ENCODE measurements around the gene NELL1.
"Not testable (repeated sequence)": the region's sequence is repeated elsewhere in the genome, so short reads cannot be mapped to it uniquely, and the experiment has no call there.

Gene NELL1

DNA sequence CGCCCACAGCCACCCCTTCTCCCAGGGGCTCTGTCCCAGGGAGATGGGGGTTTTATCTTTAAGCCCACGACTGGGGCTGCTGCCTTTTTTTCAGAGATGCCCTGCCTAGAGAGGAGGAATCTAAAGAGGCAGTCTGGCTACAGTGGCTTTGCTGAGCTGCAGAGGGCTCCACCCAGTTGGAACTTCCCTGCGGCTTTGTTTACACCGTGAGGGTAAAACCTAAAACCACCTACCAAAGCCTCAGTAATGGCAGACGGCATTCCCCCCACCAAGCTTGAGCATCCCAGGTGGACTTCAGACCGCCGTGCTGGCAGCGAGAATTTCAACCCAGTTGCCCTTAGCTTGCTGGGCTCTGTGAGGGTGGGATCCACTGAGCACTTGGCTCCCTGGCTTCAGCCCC lies 535.8 kb downstream of the NELL1 start:
- DNase-seq (ENCODE audit: low read depth), result no peak

- no peak for DNase-seq (ENCODE audit: low read depth)
These were observed 556.5 kb downstream of the NELL1 start for GRCh38 chr11:21225860-21226259.

GRCh38 chr11:21229224-21229623 lies 559.8 kb downstream of the NELL1 start:
- DNase-seq (ENCODE audit: low read depth), result no peak

DNA sequence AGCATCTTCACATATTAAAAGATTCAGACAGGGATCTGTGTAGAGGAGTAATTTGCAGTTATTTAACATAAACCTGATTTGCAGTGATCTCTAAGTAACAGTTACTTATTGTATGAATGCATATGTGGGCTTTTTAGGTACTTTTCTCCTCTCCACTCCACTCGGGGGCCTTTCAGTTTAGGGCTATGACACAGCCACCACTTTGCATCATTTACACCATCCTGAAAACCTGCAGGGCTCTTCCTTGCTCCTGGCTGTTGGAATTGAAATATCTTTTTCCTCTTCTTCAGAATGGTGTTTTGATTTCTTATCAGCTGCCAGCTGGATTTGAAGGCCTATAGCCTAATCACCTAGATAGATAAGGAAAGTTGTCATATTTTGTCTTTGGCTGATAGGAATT lies 580.8 kb downstream of the NELL1 start:
- no peak for DNase-seq (ENCODE audit: low read depth)

- DNase-seq (ENCODE audit: low read depth), result no peak
These were observed 584.7 kb downstream of the NELL1 start for GRCh38 chr11:21254055-21254454.

GRCh38 chr11:21254790-21255189 lies 585.4 kb downstream of the NELL1 start:
- no peak for DNase-seq (ENCODE audit: low read depth)

DNA sequence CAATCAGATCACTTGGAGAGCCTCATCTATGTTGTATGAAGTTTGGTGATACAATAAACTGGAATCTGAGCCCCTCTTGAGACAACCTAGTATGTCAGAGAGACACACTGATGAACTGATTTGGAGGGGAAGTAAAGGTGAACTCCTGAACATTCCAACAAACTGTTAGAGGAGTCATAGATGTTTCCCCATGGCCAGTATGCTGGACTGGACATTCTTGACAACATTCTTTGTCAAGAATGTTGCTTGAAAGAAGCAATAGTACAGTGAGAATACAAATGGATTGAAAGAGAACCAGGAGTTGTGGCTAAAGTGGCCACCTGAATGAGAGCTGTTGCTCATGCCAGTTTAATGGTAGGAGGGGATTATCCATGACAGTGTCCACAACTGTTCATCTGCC lies 588.1 kb downstream of the NELL1 start:
- DNase-seq (ENCODE audit: low read depth), result no peak

GRCh38 chr11:21258414-21258813 lies 589.0 kb downstream of the NELL1 start:
- DNase-seq (ENCODE audit: low read depth), result no peak

- DNase-seq (ENCODE audit: low read depth), result no peak
These were observed 590.7 kb downstream of the NELL1 start for GRCh38 chr11:21260101-21260500.

DNA sequence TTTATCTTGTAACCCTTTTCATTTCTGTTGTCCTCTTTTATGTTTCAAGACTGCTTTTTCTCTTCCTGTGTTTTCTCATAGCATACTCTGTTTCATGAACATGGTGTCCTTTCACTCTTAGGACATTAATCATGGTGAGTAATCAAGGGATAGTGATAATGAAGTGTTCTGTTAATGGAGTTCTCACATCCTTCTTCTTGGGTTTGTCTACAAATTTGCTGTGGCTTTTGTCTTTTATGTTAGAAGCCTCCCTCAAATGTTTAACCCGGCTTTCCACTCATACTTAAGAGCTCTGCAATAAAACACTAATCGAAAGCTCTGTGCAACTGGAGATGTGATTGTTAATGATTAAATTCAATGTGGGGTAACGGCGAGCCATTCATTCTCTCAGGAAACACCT lies 593.6 kb downstream of the NELL1 start:
- no peak for DNase-seq (ENCODE audit: low read depth)

DNA sequence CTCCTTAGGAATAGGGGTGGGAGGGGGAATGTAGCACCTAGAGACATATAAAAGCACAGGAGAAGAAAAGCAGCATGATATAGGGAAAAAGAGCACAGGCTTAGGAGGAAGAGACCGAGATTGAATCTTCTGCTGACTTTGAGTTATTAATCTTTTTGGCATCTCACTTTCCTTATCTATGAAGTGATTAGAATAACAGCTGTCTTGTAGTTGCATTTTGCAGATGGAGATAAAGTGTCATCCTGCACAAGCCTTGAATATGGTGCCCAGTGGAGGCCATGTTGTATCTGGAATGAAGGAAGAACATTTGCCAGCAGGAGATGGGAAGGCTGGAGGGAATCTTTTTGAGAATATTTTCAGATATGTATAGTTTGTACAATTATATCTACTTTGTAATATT lies 594.7 kb downstream of the NELL1 start:
- no peak for DNase-seq (ENCODE audit: low read depth)

DNA sequence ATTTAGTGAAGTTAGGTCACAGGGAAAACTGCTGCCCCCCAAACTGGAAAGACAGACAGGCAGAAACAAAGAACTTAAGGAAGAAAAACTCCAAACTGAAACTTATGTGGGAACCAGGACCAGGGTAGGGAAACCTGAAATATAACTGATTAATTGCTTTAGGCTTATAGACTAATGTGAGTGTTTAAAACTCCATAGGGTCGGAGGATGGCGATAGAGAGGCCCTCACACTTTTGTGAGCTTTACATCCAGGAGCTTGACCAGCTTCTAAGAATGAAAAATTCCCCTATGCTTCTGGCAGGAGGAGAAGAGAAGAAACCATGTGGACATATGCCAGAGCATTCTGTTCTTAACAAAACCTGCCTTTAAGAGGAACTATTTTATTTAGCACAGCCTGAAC lies 598.6 kb downstream of the NELL1 start:
- DNase-seq (ENCODE audit: low read depth), result no peak

DNA sequence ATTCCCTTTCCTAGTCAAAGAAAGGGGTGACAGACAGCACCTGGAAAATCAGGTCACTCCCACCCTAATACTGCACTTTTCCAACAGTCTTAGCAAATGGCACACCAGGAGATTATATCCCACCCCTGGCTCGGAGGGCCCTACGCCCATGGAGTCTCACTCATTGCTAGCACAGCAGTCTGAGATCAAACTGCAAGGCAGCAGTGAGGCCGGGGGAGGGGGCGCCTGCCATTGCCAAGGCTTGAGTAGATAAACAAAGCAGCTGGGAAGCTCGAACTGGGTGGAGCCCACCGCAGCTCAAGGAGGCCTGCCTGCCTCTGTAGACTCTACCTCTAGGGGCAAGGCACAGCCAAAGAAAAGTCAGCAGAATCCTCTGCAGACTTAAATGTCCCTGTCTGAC lies 602.8 kb downstream of the NELL1 start:
- DNase-seq (ENCODE audit: low read depth), result not testable (repeated sequence)

DNA sequence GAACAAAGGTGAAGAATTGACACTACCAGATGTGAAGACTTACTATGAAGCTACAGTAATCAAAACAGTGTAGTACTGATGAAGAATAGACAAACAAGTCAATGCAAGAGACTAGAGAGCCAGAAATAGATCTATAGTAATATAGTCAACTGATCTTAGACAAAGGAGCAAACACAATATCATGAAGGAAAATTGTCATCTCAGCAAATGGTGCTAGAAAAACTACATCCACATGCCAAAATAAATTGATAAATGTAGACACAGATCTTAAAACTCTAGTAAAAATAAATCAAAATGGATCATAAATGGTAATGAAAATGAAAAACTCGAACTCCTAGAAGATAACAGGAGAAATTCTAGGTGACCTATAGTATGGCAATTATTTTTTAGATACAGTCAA lies 609.5 kb downstream of the NELL1 start:
- no peak for DNase-seq (ENCODE audit: low read depth)

- DNase-seq (ENCODE audit: low read depth), result no peak
These were observed 615.7 kb downstream of the NELL1 start for GRCh38 chr11:21285104-21285503.

- no peak for DNase-seq (ENCODE audit: low read depth)
These were observed 620.3 kb downstream of the NELL1 start for GRCh38 chr11:21289686-21290085.

GRCh38 chr11:21295508-21295907 lies 626.1 kb downstream of the NELL1 start:
- no peak for DNase-seq (ENCODE audit: low read depth)

- no peak for DNase-seq (ENCODE audit: low read depth)
These were observed 632.6 kb downstream of the NELL1 start for GRCh38 chr11:21301981-21302380.

DNA sequence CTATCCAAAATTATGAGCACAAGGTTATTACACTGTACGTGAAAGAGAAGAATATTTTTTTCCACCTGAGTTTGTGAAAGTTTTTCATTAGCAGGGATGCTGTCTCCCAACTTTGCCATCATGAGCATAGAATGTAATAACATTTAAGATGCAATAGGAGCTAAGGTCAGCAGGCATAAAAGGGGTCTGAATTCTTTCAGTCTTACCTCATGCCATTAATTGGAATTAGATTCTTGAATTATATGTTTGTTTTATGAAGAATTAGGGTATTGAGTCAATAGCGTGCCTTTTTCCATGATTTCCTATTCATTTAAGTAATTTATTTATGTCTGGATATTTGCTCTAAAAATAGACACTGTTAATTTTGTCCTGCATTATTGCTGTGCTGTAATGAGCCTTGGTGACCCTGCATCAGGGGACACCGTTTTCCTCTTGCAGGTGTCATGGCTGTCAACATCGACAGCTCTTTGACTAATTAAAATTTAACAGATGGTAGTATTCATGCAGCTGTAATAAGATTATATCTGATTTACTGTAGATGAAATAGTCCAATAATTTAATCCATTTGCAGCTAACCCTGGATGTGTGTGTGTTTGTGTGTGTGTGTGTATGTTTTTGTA lies 637.5 kb downstream of the NELL1 start:
- DNase-seq (ENCODE audit: low read depth), result no peak

DNA sequence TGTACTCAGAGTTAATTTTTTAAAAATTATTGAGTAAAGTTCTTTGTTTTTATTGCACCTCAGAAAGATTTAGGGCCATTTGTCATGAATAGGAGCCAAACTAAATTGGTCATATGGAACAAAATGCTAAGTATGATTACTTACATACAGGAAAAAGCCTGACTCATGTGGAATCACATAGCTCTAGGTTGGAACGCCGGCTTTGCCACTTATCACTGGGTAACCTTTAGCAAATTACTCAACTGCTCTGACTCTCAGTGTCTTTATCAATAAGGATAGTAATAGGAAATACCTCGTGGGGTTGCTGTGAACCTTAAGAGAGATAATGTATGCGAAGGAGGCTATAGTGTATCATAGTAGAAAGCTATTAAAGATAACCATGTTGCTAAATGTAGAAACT lies 638.5 kb downstream of the NELL1 start:
- no peak for DNase-seq (ENCODE audit: low read depth)

- DNase-seq (ENCODE audit: low read depth), result no peak
These were observed 647.2 kb downstream of the NELL1 start for GRCh38 chr11:21316591-21316990.

GRCh38 chr11:21321072-21321471 lies 651.7 kb downstream of the NELL1 start:
- DNase-seq (ENCODE audit: low read depth), result no peak

DNA sequence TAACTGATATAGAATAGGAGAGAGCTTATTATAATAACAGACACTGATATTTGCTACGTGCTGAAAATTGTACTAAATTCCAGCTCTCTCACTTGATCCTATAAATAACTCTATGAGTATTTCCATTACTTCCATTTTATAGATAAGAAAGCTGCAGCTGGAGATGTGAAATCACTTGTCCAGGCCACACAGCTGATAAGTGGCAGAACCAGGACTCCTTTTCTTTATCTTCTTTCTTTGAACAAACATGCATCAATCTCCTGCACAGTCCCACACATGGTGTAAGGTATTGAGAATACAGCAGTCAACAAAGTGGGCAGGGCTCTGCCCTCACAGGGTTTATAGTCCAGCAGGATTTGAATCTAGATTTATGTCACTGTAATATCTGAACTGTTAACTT lies 652.1 kb downstream of the NELL1 start:
- no peak for DNase-seq (ENCODE audit: low read depth)

- DNase-seq (ENCODE audit: low read depth), result no peak
These were observed 654.2 kb downstream of the NELL1 start for GRCh38 chr11:21323617-21324016.

GRCh38 chr11:21343204-21343603 lies 673.8 kb downstream of the NELL1 start:
- DNase-seq (ENCODE audit: low read depth), result no peak
